Lower leg skin (tissue), 3 donors: Measurements from ENCODE around the gene MCTP2.

ENCODE experiments used
- POLR2A ChIP-seq, 2 donors: fragments of 450-650 bp; IDR thresholded peaks; one replicate each; pipeline ENCODE4 v1.6.1; 2016 to 2017; ENCODE audit warnings: antibody characterized with exemption in 2 of 2, mild to moderate bottlenecking in 1 of 2, moderate library complexity in 1 of 2
- TF ChIP-seq, protein P1 (sequence below), 3 donors: fragments of 450-650 bp; IDR thresholded peaks; one replicate each; pipeline ENCODE4 v1.5.1; 2016; ENCODE audit warnings: antibody characterized with exemption in 3 of 3, mild to moderate bottlenecking in 3 of 3, moderate library complexity in 2 of 3

DNA sequence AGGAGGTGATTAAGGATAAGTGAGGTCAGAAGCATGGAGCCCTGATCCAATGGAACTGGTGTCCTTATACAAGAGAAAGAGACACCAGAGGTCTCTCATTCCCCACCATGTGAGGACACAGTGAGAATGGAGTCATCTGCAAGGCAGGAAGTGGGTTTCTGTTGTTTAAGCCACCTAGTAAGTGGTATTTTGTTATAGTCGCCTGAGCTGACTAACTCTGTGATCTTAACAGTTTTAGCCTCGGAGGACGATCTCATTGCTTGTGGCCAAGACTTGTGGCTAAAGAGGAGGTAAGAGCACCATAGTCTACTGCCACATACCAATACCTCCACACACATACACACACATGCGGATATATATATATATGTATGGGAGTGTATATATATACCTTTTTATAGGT, 73.8 kb downstream of the MCTP2 start:
- TF ChIP-seq, protein P1, sequence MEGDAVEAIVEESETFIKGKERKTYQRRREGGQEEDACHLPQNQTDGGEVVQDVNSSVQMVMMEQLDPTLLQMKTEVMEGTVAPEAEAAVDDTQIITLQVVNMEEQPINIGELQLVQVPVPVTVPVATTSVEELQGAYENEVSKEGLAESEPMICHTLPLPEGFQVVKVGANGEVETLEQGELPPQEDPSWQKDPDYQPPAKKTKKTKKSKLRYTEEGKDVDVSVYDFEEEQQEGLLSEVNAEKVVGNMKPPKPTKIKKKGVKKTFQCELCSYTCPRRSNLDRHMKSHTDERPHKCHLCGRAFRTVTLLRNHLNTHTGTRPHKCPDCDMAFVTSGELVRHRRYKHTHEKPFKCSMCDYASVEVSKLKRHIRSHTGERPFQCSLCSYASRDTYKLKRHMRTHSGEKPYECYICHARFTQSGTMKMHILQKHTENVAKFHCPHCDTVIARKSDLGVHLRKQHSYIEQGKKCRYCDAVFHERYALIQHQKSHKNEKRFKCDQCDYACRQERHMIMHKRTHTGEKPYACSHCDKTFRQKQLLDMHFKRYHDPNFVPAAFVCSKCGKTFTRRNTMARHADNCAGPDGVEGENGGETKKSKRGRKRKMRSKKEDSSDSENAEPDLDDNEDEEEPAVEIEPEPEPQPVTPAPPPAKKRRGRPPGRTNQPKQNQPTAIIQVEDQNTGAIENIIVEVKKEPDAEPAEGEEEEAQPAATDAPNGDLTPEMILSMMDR (IDR thresholded peaks at IDR 0.05) = no peak
- TF ChIP-seq POLR2A (IDR thresholded peaks at IDR 0.05) = no peak
